NCI-H460 (cell line): ENCODE data around the gene EXOC2. TPM values are rescaled to one million over a fixed set of nuclear protein-coding genes. Genes with fewer than 3 reads are reported as not detected.

Experiments
- DNase-seq: peaks from one replicate; pipeline ENCODE4 v3.0.0-alpha.2; 2016; ENCODE audit warnings: low read depth; ENCODE audit errors: extremely low read depth
- total RNA-seq: library from RNA; depleted of rRNA; stranded (reverse); fragments of >200 nt; shearing (Covaris generic); gene quantifications from 2 replicates; pipeline ENCODE4 v1.2.3, GENCODE V29; 2014

EXOC2 gene
- total RNA-seq, 1 experiment from 2014 or later = 28.8 TPM

DNA sequence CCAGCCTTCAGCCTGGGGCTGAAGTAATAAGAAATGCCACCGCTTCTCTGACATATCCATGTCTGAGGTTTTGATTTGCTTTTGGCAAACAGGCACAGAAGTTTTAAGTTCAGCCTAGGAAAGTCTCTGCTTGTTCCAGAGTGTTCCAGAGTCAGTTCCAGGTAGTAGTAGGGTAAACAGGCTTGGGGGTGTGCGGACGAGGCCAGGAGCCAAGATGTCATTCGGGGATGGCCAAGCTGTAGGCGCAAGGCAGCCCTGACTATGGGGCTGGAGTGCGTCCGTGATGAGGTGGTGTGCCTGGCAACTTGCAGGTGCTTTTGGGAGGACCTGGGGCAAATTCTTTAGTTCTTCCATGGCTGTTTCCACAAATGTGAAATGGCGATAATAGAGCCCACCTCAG, 241.1 kb downstream of the EXOC2 start:
- DNase-seq = no peak

DNA sequence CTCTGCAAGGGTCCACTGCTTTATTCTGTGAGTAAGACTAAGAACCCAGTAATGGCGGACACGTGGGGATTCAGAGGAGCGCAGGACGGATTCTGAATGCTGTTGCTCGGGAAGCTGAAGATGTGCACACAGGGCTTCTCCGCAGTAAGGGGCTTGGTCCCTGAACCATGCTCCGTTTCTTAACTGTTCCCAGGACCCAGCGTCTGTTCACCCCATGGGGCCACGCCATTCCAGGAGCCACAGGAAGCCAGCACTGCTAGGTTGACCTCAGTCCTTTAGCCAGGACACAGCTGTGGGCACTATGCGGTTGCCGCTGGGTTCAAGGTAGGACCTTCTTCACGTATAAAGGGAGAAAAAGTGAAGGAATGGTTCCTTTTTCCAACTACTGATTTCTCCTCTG, 241.6 kb downstream of the EXOC2 start:
- DNase-seq = no peak

DNA sequence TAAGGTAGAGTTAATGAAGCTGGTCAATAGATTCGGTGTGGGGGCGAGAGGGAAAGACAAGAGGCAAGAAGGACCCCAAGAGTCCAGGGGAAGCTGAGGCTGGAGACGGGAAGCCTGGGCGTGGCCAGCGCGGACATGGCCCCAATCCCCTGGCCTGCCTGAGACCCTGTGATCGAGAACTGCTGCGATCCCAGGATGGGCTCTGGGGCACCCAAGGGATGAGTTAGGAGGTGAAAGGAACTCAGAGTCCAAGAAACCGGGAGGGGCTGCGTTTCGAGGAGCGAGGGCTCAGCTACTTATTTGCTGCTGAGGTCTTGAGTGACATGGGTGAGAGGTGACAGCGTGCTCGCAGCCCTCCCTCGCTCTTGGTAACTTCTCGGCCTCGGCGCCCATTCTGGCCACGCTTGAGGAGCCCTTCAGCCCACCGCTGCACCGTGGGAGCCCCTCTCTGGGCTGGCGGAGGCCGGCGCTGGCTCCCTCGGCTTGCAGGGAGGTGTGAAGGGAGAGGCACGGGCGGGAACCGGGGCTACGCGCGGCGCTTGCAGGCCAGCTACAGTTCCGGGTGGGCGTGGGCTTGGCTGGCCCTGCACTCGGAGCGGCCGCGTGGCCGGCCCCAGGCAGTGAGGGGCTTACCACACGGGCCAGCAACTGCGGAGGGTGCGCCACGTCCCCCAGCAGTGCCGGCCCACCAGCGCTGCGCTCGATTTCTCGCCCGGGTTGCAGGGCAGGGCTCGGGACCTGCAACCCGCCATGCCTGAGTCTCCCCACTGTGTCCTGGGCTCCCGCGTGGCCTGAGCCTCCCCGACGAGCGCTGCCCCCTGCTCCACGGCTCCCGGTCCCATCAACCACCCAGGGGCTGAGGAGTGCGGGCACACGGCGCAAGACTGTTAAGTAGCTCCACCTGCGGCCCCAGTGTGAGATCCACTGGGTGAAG, 243.2 kb downstream of the EXOC2 start:
- DNase-seq = no peak

DNA sequence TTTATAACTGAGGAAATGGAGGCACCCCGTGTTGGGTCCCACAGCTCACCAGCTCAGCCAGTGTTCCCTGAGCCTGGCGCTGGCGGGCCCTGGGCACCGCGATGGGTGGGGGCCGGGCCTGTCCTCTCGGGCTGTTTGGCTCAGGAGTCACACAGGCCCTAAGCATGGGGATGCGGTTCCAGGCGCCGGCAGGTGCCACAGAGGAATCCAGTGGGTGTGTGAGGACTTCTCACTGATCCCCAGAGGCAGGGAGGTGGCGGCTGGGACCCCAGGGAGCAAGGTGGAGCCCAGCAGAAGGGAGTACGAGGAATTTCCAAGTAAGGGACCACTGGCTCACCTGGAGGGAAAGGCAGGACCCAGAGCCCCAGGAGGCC, 243.9 kb downstream of the EXOC2 start:
- DNase-seq = no peak

DNA sequence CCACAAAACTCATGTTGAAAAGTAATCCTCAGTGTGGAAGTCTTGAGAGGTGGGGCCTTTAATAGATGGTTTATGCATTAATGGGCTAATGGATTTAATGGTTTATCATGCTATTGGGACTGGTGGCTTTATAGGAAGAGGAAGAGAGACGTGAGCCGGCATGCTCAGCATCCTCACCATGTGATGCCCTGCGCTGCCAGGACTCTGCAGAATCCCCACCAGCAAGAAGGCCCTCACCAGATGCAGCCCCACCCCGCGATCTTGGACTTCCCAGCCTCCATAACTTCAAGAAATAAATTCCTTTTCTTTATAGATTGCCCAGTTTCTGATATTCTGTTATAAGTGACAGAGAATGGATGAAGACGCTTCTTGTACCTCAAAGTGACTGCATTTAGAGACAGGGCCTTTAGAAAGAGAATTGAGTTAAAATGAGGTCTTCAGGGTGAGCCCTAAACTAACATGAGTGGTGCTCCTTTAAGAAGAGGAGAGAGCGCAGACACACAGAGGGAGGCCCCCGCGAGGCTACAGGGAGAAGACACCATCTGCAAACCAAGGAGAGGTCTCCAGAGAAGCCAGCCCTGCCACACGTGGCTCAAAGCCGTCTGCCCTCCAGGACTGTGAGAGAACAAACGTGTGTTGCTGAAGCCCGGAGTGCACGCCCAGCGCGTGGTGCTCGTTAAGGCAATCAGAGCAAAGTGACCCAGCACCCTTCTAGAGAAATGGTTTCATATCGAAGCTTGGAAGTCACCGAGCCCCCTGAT, 244.5 kb downstream of the EXOC2 start:
- no peak for DNase-seq

DNA sequence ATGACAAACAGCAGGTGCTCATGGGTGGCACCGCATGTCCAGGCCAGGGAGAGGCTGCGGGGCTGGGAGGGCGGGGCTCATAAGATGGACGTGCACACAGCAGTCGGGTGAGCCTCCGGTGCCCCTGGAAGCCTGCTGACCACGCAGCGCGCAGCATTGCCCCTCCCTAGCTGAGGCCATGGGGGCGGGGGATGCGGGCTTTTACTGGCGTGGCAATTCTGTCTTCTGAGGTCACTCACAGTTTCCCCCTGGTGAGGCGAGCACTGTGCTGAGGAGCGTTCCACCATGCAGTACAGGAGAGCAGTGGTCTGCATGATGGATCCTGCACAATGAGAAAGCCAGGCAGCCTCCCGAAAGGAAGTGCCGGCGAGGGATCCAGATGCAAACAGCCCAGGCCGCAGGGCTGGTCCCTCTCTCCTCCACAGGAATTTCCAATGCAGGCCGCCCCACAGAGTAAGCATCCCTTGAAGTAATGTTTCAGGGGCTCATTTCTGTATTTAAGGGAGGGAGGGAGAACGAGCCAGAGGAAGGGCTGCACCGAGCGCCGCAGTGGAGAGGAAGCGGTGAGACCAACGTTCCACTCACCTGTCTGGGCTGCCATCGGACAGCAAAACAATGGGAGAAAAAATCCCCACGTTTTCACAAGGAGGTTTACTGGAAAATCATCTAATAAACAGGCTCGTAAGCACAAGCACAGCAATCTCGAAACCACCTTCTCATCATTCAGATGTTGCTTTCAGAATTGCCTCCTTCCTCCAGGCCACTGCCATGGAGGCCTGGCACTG, 245.4 kb downstream of the EXOC2 start:
- no peak for DNase-seq

DNA sequence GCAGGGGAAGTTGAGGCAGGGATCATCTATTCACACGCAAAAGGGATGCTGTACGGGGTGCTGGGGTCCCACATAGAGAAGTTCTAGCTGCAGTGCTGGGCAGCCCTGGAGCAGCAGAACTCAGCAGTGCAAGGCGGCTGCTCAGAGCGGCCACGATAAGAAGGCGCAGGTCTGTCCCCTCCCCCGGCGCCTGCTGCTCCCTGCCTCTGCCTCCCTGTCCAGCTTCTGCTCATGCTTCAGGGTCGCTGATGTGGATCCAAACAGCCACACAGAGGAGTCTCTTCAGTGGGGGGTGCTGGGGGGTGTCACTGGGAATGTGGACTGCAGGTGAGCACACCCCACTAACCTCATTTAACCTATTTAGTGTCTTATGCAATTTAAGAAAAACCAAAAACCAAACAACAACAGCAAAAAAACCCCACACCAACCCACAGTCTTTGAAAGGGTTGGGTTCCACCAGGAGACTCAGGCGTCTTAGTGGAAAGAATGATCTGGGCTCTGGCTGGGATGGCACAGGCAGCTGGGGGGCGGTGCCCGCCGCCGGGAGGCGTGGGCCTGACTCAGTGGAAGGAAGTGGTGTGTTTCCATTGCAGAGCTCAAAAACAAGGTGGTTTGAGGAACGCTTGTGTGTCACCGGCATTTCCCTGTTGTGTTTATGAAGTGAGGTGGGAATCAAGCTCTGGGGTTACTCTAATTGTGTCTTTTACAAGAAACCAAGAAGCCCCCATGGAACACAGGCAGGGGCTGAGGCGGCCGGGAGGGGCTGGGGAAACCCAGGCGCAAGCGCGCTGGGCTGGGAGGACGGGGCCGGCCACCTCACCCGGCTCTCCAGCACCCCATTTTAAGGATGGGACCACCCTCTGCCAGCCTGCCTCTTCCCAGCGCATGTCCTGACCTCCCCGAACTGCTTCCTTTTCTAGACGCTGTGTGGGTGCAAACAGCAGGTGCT, 246.2 kb downstream of the EXOC2 start:
- no peak for DNase-seq

DNA sequence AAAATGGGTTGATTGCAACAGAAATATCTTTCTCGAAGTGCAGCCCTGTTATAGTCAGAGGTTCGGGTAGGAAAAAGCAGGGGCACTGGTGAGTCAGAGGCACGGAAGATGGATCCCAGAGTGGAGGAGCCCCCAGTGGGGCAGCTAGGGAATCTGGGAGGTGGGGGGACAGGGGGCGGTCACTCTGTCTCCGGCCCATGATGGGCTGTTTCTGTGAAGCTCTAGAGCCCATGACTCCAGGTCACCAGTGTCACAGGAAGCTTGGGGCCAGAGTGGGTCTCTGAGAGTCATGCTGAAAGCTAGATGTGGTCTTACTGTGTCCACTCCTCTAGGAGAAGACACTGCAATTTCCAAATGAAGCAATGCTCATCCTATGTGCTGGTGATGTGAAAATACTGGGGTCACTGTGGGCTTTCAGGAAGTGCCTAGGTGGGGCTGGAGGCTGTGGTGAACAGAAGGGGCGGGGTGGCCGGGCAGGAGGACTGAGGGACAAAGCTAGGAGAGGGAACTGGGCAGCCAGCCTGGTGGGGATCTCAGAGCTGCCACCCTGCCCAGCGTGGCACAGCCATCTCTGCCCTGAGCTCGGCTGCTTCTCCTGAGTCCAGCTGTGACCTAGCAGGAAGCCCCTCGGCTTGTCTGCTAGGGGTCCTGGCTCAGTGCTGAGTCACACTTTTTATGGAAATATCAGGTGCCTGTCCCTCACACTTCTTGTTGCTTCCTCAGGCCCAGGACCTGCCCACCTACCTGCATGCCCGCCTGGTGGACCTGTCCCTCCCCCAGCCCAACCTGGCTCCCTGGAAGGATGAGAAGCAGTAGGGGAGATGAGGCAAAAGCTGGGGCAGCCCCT, 247.1 kb downstream of the EXOC2 start:
- DNase-seq = no peak

DNA sequence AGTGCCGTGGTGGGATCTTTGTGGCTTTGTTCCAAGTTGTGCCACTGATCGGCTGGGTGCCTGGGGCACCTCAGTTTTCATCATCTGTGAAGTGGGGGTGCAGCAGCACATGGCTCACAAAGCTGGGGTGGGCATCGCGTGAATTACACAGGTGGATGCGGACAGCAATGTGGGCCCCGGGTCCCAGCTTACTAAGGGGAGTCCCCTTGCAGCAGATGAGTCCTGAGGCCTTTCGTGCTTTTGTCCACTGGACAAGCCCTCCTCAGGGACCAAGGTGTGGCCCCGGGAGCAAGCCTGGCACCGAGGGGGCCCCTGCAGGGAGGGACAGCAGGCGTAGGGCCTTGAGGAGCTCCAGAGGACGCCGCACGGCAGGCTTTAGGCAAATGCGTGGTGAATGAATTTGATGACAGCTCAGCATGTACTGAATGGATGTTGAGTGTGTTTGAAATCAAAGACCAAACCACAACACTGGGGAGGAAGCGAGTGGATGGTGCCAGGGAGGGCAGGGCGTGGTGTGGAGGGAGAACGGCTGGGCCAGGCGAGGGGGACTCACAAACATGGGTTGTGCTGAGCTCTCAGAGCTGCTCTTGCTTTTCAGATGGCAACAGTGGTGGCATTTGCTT, 248.2 kb downstream of the EXOC2 start:
- no peak for DNase-seq

DNA sequence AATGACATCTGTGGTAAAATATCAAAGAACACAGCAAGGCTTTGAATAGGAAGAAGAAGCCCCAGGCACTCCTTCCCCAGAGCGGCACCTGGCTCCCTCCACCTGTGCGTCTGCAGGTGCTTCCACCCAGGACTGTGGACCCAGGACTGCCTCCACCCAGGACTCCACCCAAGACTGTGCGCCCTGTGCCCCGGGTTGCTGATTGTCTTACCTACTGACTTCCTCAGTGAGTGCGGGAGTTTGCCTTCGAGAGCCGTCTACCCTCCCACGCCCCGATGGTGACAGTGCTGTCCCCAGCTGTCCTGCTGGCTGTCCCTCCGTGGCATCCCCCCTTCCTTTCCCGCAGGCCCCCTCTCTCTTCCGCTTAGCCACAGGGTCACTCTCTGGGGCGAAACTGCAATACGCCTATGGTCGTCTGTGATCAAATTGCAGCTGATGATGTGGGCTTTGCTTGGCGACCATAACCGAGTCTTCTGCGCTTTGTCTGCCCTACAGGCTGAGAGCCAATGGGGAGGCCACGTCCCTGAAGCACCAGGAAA, 249.2 kb downstream of the EXOC2 start:
- no peak for DNase-seq

DNA sequence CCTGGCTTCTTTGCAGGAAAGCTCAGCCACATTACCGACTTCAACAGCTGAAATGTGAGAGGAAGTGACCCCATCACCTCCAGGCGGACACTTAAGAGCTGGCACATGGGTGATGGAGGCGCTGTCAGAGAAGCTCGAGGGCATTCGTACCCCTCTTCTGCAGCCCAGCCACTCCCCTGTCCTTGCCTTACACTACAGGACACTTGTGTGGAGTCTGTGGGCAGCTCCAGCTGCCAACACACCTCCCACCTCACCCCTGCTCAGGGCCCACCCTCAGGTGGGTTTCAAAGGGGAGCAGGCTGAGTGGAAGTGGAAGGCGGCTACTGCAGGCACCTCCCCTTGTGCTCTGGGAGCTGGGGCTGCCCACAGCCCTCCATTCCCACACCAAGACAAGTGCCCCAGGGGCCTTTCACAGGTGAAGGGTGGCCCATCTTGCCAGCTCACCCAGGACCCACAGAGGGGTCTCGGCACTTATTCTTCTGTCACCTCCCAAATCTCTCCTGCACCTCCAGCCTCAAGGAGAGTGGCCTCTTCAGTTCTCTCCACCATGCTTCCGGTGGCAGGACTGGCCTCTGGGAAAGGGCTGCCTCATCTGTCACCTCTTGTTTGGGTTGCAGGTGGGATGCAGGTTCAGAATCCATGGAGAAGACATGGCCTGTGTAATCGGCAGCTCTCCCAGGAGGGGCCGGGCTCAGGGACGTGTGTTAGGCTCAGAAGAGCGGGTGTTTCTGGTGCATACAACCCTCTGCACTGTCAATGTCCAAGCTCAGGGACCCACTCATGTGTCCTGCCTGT, 251.6 kb downstream of the EXOC2 start:
- DNase-seq = no peak

DNA sequence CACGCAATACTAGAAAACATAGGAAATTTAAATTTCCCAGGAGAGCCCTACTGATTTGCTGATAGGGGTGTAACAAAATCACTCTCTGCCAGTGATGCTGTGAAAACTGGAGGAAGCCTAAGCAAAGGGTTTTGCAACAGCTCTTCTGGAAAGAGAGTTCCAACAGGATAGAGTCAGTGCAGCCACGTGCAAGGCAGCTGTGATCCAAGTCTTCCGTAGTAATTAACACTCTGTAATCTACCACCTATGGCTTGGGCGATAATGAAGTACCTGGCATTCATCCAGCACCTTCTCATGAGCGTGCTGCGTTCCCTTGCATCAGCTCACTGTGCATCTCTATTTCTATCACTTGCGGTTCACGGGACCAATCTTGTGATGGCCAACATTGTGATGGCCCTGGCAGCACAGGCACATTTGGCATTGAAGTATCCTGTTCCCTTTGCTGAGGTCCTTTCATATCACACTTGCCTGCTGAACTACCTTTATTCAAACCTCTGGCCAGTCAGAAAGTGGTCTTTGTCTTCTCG, 253.2 kb downstream of the EXOC2 start:
- DNase-seq = no peak

DNA sequence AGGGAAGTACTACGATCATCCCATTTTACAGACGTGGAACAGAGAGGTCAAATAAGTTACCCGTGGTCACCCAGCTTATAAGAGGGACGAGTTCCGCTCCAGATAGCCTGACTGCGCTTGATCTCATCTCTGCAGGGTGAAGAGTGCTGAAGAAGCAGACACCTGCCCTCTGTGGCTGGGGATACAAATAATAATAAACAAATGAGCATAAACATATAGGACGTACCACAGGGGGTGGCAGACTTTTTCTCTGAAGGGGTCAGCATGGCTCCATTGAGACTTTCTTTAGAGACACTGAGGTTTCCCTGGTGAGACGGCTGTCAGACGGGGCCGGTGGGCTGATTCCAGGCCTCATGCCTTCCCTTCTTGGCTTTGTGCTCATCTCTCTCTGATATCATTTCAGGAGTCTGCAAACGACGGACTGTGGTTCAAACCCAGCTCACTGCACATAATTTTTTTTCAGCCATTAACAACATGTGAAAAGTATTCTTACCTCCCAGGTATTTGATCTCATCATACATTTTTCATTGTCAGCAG, 254.2 kb downstream of the EXOC2 start:
- DNase-seq = no peak

DNA sequence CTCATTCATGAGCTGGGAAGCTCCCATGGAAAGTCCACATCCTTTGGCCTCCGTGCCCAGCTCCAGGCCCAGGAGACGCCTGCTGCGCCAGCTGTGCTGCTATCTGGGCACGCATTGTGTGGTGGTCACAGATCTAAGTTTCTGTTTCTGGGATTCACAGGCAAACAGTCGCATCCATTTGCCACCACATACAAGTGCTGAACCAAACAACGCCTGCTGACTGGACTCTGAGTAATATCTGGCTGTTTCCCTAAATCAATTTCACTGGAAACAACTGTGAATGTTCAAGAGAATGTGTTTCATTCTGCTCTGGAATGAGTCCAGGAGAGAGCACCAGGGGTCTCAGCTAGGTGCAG, 255.9 kb downstream of the EXOC2 start:
- DNase-seq = no peak

DNA sequence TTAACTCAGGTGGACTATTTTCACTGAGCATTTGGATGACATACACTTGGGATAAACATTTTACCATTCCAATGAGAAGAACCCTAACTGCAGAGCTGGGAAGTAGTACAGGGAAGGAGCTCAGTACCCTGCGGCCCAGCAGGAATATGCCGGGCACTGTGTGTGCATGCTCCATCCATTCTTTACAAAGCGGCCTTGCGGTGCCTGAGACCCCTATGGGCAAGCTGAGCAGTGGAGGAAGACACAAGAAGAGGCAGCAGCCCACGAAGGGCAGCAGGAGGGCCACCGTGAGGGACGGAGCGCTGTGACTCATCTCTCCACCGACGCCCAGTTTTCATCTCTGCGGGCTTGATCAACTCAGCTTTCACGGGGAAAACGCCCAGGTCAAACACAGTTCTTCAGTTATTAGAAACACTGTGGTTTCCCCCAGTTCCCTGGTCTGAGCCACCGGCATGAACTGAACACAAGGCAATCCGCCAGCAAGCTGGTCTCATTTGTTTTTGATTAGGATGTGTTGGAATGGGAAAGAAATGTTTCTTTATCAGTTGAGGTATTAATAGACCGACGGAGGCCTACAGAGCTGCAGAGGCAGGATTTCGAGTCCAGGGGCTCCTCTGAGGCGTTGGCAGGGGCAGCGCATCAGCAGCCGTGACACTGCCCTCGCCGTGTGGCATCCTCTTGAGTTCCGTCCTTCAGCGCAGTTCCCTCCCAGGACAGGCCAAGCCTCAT, 256.5 kb downstream of the EXOC2 start:
- DNase-seq = no peak
